ENCODE data around the gene A3GALT2.

Gene A3GALT2

DNA sequence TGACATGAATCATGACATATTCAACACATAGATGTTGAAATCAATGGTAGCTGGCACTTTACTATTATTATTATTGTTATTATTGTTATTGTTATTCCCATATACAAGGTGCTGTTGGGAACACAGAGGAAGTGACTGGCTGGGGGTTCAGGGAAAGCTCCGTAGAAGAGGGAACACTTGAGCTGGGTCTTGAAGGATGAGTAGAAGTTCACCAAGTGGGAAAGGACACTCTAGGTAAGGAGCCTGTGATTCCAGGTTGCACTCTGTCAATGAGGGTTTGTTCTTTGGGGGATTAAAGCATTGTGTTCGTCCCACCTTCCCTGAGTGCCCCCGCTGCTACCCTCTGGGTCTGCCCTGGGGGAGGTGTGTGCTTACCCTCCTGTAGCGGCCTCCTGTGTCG, 50.5 kb downstream of the A3GALT2 start:
- no peak for DNase-seq

DNA sequence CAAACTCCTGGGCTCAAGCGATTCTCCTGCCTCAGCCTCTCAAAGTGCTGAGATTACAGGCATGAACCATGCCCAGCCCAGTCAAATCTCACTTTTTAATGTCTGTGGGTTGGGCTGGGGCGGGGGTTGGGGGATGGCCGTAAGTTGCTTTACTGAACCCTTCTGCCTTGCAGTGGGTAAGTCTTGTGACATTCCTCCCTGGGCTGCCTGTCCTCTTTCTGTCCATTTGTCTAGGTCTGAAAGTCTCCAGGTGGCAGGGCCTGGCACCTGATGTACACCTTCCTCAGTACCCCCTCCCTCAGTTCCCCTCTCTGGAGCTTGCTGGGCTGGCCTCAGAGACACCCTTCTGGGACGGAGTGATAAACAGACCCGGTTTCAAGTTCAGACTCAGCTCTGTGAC, 51.3 kb downstream of the A3GALT2 start:
- no peak for DNase-seq

DNA sequence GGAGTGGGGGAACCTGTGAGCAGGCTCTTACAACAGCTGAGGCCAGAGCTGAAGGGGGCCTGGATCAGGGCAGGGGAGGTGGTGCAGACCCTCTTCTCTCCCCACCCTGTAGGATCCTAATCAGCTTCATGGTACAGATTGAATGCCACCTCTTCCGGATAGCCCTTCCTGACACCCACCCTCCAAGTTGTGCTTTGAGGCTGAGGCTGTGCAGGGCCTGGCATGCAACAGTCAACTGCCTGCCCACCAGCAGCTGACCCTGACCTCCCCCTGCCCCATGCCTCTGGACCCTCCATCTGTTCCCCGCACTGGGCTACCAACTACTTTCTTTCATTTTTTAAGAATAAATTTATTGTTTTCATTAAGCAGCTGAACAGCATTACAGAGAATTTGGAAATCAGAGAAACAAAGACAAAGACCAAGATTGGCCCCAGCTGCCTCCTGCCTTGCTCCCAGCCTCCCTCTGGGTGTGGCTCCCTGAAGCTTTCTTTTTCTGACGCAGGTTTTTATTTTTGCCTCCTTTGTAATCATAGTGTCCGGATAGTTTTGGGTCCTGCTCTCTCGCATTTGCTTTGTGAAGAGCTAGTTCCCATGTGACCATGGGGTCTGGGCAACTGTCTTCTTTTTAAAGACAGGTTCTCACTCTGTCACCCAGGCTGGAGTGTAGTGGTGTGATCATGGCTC, 51.8 kb downstream of the A3GALT2 start:
- DNase-seq = no peak

DNA sequence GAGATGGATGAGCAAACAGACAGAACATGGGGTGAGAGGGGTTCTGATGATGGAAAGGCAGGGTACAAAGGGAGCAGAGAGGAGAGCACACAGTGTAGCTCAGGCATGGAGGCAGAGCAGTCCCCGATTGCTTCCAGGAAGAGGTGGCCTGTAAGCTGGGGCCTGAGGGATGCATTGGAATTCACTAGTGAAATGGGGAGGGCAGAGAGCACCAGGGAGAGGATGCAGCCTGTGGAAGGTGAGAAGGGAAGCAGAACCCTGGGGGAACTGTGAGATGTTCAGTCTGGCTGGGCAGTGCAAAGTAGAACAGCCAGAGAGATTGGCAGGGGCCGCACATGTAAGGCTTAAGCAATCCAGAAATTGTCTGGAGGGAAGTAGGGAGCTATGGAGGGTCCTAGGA, 52.4 kb downstream of the A3GALT2 start:
- DNase-seq = no peak

DNA sequence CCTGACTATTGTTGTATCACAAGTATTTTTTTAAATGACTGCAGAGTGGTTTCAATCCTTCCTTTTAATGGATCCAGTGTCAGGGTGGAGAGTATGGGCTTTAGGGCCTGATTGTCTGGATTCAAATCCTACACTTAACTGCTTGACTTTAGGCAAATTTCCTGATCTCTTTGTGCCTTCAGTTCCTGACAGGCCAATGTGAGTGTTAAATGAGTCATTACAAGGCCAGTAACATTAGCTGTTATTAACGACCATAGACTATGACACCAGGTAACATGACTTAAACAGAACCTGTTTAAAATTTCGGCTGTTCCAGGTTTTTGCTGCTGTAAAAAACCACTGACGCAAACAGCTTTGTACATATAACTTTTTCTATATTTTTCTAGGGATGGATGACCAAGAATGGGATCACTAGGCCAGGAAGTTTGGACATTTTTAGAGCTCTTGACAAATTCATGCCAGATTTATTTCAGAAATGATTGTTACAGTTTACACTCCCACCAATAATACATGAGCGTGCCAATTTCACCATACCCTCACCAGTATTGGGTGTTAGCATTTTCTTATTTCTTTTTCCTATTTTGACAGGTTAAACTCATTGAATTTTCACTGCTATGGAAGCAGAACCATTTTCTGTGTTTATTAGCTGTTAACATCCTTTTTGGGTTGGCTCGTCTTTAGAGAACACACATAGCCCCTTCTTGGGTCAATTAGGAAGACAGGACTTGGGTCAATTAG, 53.3 kb downstream of the A3GALT2 start:
- DNase-seq = no peak

DNA sequence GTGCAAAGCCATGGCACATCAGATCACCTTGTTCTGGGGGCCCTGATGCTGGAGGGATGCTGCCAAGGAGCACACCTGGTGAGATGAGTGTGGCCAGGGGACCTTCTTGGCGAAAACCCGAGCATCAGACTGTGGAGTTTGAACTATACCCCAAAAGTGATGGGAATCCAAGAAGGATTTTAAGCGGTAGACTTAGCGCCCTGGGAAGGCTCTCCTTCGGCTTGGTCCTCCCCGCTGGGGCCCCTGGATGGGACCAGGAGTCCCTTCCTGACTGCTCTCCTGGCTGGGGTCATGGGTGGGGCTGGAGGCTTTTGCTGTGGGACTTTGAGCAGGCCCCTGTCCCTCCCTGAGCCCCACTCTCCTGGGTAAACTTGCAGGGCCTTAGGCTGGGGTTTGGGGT, 54.1 kb downstream of the A3GALT2 start:
- DNase-seq = no peak

DNA sequence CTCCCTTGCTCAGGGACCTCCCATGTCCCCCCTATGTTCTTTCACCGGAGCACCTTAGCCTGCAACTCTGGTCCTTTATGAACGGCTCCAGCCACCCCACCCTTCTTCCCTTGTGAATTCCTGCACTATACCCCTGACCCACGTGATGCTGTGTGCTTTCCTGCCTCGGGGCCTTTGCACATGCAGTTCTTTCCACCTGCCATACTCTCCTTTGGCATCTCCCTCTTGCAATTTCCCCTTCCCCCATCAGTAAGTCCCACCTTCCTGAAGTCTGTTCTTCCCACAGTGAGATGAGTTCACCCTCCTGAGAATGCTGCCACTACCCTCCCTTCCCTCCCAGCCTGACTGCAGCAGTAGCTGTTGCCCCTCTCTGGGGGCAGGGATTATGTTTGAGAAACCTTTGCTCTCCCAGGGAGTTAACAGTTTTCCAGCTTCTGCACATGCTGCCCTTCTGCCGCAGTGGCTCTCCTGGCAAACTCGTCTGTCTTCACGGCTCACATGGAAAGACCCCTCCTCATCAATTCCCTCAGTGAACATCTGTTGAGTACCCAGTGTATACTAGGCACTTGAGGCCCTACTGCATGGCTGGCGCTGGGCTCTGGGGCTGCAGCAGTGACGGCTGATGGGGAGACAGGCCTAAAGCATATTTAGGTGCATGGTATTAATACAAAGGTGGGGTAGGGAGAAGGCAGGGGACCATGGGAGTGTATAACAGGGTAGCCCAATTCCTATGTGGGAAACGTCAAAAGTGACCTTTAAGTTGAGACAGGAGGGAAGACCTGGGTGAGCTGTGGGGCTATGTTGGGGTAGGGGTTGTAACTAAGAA, 54.9 kb downstream of the A3GALT2 start:
- DNase-seq = no peak

DNA sequence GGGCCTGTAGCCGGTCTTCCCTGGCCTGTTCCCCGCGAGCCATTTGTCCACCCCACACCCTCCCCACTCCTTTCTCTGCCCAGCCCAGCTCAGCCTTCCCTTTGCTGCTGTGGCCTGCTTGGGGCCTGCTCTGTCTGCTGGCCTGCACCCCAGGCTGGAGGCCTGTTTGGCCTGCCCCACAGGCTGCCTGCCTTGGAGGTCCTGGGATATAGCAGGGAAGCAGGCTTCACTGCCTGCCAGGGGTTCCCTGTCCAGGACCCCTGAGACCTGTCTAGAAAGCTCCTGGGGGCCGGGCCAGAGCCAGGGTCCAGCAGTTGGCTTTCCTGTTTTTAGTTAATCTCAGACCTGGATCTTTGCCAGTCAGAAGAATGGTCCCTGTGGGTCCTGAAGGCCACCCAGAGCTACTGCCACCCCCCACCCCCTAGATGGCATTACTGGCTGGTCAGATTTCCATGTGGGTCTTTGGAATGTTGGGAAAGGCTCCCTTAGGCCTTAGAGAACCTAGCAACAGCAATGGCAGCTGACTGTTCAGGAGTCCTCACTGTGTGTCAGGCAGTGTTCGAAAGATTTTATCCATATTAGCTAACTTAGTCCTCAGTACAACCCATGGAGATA, 56.9 kb downstream of the A3GALT2 start:
- DNase-seq = no peak

DNA sequence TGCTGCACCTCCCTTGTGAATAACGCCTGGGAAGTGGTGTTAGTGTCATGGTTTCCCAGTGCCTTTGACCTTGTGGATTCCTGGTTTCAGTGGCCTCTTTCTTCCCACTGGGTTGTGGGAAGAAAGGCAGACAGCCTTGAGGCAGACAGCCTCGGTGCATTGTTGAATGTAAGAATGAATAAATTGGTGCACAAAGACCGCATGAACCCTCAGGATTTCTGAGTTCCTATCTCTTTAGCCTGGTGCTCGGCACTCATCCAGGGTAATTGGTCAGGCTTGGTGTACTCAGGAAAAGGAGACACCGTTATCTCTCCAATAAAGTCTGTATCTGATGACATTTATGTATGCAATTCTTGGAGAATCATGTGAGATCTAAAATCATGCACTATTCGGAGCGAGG, 59.6 kb downstream of the A3GALT2 start:
- no peak for DNase-seq

DNA sequence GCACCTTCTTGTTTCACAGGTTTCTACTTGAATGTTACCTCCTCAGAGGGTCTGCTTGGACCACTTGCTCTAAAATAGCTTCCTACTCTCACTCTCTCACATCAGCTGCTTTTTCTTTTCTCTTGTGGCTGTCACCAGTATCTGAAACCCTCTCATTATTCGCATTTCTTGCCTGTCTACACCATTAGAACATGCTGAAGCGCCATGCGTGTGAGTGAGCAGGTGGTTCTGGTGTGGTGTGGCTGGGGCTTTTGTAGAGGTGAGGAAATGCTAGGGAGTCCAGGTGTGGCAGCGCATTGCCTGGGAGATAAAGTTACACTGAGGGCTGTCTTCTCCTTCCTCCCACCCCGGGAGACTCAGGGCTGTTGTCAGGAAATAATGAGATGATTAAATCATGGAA, 60.5 kb downstream of the A3GALT2 start:
- no peak for DNase-seq

DNA sequence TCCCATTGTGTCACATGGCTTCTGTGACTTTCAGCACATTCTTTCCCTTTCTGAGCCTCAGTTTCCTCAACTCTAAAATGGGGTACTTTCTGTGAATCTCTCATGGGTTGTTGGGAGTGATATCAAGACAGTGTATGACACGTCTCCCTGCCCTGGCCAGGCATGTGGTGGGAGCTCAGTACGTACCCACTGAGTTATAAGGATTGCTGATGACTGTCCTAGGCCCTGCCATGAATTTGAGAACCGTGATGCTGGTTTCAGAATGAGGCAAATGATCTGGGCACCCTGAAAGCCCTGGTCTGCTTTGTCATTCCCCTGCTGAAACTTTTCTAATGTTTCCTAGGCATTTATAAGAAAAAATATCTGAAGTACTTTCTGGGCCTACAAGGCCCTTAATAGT, 61.0 kb downstream of the A3GALT2 start:
- no peak for DNase-seq

DNA sequence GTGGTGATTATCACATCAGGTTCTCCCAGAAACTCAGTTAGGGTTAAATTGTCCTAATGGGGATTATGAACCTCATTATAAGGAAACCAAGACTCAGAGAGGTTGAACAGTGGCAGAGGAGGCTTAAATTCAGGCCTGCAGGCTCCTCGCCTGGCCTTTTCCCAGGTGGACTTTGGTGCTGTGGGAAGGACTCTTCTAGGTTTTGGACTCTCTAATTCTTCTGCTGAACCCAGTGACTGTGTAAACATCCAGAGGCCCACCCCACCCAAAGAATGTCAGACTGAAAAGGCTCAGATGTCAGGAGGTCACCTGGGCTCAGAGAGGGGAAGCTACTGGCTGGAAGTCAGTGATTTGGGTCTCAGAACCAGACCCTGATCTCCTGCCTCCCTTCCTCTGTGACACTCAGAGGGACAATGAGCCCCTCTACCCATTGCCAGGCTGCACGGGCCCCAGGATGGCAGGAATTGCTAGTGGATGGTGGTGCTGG, 62.1 kb downstream of the A3GALT2 start:
- DNase-seq = no peak

DNA sequence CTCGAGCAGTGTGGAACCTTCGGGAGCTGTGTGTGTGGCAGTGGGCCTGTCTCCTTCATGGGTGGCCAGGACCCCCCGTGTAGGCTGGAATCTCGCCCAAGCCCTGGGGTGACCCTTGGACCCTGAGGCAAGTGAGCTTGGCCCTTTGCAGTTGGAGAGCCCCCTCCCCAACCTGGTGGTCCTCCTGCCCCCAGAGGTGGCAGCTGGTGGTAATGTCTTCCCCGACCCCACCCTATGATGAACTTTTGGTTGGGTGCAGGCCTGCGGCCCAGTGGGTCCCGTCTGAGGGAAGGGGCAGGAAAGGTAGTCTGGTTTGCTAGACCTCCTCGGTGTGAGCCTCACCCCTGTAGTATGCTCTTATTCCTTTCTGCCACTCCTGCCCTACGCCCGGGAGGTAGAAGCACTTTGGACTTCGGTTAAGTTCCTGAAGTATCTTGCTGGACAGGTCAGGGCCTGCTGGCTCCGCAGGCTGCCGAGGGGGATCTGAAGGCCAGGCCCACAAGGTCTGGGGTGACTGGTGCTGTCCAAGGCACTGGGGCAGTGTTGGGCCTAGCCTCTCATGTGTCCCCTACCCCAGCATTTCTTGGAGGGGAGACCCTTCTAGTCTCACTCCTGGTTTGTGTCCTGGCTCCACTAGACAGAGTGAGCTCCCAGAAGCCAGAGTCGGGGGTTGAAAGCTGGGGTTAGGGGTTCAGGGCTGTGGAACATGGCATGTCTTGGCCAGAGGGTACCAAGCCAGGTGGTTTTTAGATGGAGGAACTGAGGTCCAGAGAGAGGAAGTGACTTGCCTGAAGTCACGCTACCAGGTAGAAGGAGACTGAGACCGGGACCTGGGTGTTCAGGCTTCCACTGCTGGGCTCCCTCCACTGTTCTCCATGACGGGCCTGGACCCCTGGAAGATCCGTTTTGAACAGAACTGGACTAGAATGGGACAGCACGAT, 62.9 kb downstream of the A3GALT2 start:
- DNase-seq = no peak

DNA sequence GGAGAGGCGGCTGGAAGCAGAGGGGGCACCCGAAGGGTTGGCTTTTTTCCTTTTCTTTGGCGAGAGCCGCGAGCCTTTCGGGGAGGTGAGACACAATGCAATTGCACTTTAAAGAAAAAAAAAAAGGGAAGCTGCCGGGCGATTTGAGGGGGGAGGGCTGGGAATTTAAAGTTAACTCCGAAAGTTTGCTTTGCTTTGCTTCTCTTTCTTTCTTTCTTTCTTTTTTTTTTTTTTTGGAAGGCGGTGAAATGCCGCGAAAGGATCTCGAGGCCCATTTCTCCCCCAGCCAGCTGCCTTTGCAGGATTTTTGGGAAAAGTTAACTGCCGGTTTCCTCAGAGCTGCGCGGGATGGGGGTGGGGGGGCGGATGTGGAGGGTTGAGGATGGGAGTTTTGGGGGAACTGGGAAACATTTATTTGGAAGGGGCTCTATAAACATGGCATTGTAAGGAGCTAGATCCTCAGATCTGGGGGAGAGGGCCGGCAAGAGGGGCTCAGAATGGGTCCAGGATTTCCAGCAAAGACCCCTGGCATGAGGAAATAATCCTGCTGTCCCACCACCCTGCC, 63.6 kb downstream of the A3GALT2 start:
- DNase-seq = no peak
